Lower leg skin (tissue), 3 donors: ENCODE results near the gene PMP22.

Source experiments
- POLR2A ChIP-seq, 2 donors: fragments of 450-650 bp; IDR thresholded peaks; one replicate each; pipeline ENCODE4 v1.6.1; 2016 to 2017; ENCODE audit warnings: antibody characterized with exemption in 2 of 2, mild to moderate bottlenecking in 1 of 2, moderate library complexity in 1 of 2
- TF ChIP-seq, protein P1 (sequence below), 3 donors: fragments of 450-650 bp; IDR thresholded peaks; one replicate each; pipeline ENCODE4 v1.5.1; 2016; ENCODE audit warnings: antibody characterized with exemption in 3 of 3, mild to moderate bottlenecking in 3 of 3, moderate library complexity in 2 of 3

DNA sequence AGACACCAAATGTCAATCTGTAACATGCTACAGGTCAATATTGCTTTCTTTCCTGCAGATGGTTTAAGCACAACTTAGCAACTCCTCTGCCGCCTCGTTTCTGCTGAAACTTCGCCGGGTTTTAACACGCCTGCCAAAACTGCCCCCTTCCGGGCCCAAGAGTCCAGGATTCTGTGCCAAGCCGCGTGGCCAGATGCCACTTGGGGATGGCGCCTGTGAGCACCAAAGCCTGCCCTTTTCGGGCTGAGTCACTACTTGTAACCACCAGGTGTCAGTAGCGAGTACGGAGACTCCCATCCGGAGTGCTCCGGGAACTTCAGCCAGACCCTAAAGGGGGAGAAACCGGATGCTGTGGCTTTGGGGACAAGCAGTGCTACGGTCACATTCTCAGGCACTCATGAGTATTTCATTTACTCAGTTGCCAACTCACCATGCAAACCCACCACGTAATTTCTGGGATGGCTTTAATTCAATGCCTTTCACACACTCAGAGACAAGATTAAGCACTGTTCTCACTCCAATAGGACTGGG lies 7.8 kb downstream of the PMP22 start:
- TF ChIP-seq, protein P1, sequence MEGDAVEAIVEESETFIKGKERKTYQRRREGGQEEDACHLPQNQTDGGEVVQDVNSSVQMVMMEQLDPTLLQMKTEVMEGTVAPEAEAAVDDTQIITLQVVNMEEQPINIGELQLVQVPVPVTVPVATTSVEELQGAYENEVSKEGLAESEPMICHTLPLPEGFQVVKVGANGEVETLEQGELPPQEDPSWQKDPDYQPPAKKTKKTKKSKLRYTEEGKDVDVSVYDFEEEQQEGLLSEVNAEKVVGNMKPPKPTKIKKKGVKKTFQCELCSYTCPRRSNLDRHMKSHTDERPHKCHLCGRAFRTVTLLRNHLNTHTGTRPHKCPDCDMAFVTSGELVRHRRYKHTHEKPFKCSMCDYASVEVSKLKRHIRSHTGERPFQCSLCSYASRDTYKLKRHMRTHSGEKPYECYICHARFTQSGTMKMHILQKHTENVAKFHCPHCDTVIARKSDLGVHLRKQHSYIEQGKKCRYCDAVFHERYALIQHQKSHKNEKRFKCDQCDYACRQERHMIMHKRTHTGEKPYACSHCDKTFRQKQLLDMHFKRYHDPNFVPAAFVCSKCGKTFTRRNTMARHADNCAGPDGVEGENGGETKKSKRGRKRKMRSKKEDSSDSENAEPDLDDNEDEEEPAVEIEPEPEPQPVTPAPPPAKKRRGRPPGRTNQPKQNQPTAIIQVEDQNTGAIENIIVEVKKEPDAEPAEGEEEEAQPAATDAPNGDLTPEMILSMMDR (IDR thresholded peaks at IDR 0.05), result peak in 1 of 3 donors; percentile 63
- TF ChIP-seq POLR2A (IDR thresholded peaks at IDR 0.05), result no peak
